Retinal pigment epithelial cell (primary cell): Measurements from ENCODE around the gene PARK7.

ENCODE experiments used
- DNase-seq: peaks from one replicate; pipeline ENCODE4 v3.0.0-alpha.2; 2010; ENCODE audit warnings: low read depth
- H3K4me3 ChIP-seq: 2 replicates; pipeline ENCODE4 v1.5.1; 2011; ENCODE audit warnings: mild to moderate bottlenecking, low read length, control low read depth, moderate library complexity
- CTCF ChIP-seq: conservative IDR thresholded peaks from 2 replicates; pipeline ENCODE4 v1.5.1; 2011; ENCODE audit warnings: low read depth, low read length, control low read depth, inconsistent platforms

The PARK7 gene

GRCh38 chr1:7932524-7933138, 28.9 kb upstream of the PARK7 start:
- DNase-seq: no peak
- TF ChIP-seq CTCF: no peak
- H3K4me3 ChIP-seq: no peak overlapping the region

GRCh38 chr1:7938070-7938469, 23.4 kb upstream of the PARK7 start:
- TF ChIP-seq CTCF: no peak
- DNase-seq: no peak

GRCh38 chr1:7940034-7940433, 21.5 kb upstream of the PARK7 start:
- DNase-seq: no peak
- H3K4me3 ChIP-seq: no peak overlapping the region
- TF ChIP-seq CTCF: no peak

More at GRCh38 chr1:7938070-7938469, 23.4 kb upstream of the PARK7 start:
- H3K4me3 ChIP-seq: no peak overlapping the region

GRCh38 chr1:7940745-7941436, 20.6 kb upstream of the PARK7 start, which contains the start of gene TNFRSF9:
Gene TNFRSF9, minus strand, starts transcription at chr1:7940839. Its CDS starts 845 bp downstream, at chr1:7939994.
- TF ChIP-seq CTCF: no peak
- no peak for DNase-seq
- H3K4me3 ChIP-seq: no peak within 1 kb of the TSS

GRCh38 chr1:7941437-7941793, 20.1 kb upstream of the PARK7 start:
- H3K4me3 ChIP-seq: no peak overlapping the region
- DNase-seq: no peak
- no peak for TF ChIP-seq CTCF

- H3K4me3 ChIP-seq: no peak overlapping the region
- DNase-seq: no peak
- peak; percentile 46 for TF ChIP-seq CTCF
Observed at GRCh38 chr1:7942214-7942921, 19.1 kb upstream of the PARK7 start.
